ENCODE results near the gene ARHGAP6.

GRCh38 chrX:11188664-11189063 is 477.1 kb downstream of the ARHGAP6 start:
- TF ChIP-seq, protein P1, sequence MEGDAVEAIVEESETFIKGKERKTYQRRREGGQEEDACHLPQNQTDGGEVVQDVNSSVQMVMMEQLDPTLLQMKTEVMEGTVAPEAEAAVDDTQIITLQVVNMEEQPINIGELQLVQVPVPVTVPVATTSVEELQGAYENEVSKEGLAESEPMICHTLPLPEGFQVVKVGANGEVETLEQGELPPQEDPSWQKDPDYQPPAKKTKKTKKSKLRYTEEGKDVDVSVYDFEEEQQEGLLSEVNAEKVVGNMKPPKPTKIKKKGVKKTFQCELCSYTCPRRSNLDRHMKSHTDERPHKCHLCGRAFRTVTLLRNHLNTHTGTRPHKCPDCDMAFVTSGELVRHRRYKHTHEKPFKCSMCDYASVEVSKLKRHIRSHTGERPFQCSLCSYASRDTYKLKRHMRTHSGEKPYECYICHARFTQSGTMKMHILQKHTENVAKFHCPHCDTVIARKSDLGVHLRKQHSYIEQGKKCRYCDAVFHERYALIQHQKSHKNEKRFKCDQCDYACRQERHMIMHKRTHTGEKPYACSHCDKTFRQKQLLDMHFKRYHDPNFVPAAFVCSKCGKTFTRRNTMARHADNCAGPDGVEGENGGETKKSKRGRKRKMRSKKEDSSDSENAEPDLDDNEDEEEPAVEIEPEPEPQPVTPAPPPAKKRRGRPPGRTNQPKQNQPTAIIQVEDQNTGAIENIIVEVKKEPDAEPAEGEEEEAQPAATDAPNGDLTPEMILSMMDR (IDR thresholded peaks at IDR 0.05) = no peak
- TF ChIP-seq POLR2A (IDR thresholded peaks at IDR 0.05) = no peak

Measured in uterus (tissue), 2 donors.